ENCODE results near the gene COG5. TPM values are rescaled to one million over a fixed set of nuclear protein-coding genes. Genes with fewer than 3 reads are reported as not detected.
A peak's percentile ranks its signal among the peaks of the same experiment; 100 is the strongest.
"Not testable (repeated sequence)": the region's sequence is repeated elsewhere in the genome, so short reads cannot be mapped to it uniquely, and the experiment has no call there.

The COG5 gene
- total RNA-seq, 2 experiments from 2014 or later = 52.0 to 62.8 TPM

DNA sequence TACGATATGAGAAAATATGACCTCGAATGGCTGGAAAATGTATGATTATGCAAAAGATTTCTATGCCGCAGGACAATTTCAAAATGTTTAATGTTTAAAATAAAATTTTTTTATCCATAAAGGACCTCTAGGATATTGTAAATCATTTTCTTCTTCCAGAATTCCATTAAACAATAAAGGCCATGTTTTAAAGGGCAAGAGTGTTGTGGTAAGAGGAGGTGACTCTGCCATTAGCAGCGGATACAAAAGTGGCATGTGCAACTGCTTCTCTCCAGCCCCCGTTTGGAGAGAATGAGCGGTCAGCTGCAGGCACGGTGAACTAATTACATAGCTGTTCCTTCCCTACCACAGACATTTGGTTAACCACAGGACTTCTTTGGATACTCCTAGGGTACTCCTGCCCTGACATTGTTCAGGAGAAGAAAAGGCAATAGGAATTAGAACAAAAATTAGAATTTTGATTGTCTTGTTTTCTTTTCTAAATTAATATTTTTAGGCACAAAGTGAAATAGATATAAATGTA, 331.1 kb downstream of the COG5 start:
- no peak for DNase-seq

DNA sequence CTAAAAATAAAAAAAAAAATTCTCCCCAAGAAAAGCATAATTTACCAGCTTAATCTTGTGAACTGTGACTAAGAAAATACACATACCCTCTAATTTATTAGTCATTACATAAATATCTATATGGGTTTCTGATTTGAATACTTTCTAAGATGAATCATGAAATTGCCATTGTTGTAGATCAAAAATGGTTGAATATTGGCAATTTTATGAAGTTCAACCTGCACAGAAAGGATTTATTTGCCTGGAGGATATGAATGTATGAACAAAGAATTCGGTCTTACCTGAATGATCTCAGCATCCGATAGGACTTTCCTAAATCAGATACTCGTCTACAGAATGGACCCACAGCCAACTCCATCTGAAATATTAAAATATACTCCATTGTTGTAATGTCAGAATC, 333.4 kb downstream of the COG5 start:
- DNase-seq = no peak
- CTCF ChIA-PET = no interaction called here
- peaks cover 14% of the 10 kb centered on the region for H3K36me3 Mint-ChIP-seq (ENCODE audit: low read depth)
- intact Hi-C loops (cut with micrococcal nuclease) = no loop called here
- H3K4me3 Mint-ChIP-seq = no peak overlapping the region
- H3K27me3 Mint-ChIP-seq (ENCODE audit: low read depth) = no peaks in the 10 kb centered on the region
- no peak overlapping the region for H3K27ac Mint-ChIP-seq
- H3K9me3 Mint-ChIP-seq = no peaks in the 10 kb centered on the region
- no peaks in the 10 kb centered on the region for H3K4me1 Mint-ChIP-seq (ENCODE audit: low read depth)

More for the DNA sequence above, 331.1 kb downstream of the COG5 start:
- CTCF ChIA-PET = no interaction called here
- intact Hi-C loops (cut with micrococcal nuclease) = no loop called here
- Mint-ChIP-seq H3K9me3 (no peaks in the 10 kb centered on the region), H3K27me3 (ENCODE audit: low read depth) (no peaks in the 10 kb centered on the region), H3K4me1 (ENCODE audit: low read depth) (no peaks in the 10 kb centered on the region), H3K36me3 (ENCODE audit: low read depth) (peaks cover 9% of the 10 kb centered on the region), H3K27ac (no peak overlapping the region), H3K4me3 (no peak overlapping the region)

DNA sequence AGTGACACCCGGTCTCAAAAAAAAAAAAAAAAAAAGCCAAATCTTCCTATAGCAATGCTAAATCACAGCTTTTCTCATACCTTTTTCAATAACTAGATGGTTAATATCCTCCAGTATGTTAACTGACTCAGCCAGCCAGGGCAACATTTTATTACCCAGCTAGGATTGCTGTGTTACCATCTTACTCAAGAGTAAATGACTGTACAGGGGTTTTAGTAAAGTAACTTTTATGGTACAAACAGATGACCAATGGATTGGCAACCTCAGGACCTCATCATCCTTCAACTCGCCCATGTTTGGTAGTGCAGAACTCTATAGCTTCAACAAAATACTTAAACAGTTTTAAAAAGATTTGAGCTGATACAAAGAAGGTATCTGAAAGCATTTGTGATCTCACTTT, 335.4 kb downstream of the COG5 start:
- CTCF ChIA-PET = no interaction called here
- H3K9me3 Mint-ChIP-seq = no peaks in the 10 kb centered on the region
- DNase-seq = no peak
- no peaks in the 10 kb centered on the region for H3K27me3 Mint-ChIP-seq (ENCODE audit: low read depth)
- H3K36me3 Mint-ChIP-seq (ENCODE audit: low read depth) = peaks cover 23% of the 10 kb centered on the region
- no peak overlapping the region for H3K4me3 Mint-ChIP-seq
- H3K27ac Mint-ChIP-seq = no peak overlapping the region
- intact Hi-C loops (cut with micrococcal nuclease) = no loop called here
- no peaks in the 10 kb centered on the region for H3K4me1 Mint-ChIP-seq (ENCODE audit: low read depth)

DNA sequence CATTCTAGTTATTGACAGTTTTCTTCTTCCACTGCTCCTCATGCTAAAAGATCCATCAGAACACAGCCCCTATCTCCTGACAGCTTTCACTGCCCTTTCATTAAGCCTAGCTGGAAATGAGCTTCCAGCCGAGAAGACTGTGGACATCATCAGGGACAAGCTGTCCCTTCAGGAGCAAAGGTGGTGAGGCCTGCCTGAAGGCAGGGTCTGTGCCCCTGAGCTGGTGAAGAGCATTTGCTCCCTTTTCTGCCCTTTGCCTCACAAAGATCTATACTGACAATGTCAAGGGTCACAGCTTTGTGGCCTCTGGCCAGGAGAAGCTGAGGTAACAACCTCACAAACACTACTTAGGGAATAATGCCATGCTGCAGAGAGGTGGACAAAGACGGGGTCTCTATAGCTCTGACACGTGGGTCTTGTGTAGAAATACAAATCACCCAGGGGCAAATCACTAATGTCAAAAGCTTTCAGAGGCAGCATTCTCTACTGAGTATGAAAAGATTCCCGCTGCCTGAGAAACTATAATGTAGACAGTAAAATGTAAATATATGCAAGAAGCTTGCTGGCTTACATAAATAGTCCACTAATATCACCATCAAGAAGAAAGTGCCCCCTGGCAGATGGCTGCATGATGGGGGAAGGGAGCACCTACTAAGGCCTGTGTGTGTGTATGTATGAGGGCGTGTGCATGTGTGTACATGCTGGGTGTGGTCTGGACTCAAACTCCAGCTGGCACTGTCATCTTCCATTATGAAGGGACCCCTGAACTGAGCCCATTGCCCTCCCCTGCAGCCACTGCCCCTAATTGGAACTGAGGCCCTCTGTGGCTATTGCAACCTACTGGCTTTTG, 339.1 kb downstream of the COG5 start:
- CTCF ChIA-PET = no interaction called here
- Mint-ChIP-seq H3K4me1 (ENCODE audit: low read depth) (no peaks in the 10 kb centered on the region), H3K27ac (no peak overlapping the region), H3K27me3 (ENCODE audit: low read depth) (no peaks in the 10 kb centered on the region), H3K4me3 (no peak overlapping the region), H3K36me3 (ENCODE audit: low read depth) (peaks cover 41% of the 10 kb centered on the region), H3K9me3 (no peaks in the 10 kb centered on the region)
- DNase-seq = no peak
- intact Hi-C loops (cut with micrococcal nuclease) = no loop called here

DNA sequence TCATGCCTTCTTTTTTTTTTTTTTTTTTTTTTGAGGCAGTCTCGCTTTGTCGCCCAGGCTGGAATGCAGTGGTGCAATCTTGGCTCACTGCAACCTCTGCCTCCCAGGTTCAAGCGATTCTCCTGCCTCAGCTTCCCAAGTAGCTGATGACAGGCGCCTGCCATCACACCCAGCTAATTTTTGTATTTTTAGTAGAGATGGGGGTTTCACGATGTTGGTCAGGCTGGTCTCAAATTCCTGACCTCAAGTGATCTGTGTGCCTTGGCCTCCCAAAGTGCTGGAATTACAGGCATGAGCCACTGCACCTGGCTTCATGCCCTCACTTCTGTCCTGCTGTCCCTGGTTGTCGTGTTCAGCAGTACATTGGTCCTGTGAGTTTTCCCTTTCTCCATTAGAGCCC, 342.9 kb downstream of the COG5 start:
- intact Hi-C loops (cut with micrococcal nuclease); H3K4me1 Mint-ChIP-seq (ENCODE audit: low read depth); DNase-seq; H3K27me3 Mint-ChIP-seq (ENCODE audit: low read depth); H3K9me3 Mint-ChIP-seq; H3K4me3 Mint-ChIP-seq; H3K27ac Mint-ChIP-seq: not testable (repeated sequence)
- H3K36me3 Mint-ChIP-seq (ENCODE audit: low read depth) = peaks cover 42% of the 10 kb centered on the region
- CTCF ChIA-PET = interaction anchor here (1.1 kb wide), 1 partner anchor 73 kb away, joined by 3 read pairs; no protein-coding TSS in a partner anchor

DNA sequence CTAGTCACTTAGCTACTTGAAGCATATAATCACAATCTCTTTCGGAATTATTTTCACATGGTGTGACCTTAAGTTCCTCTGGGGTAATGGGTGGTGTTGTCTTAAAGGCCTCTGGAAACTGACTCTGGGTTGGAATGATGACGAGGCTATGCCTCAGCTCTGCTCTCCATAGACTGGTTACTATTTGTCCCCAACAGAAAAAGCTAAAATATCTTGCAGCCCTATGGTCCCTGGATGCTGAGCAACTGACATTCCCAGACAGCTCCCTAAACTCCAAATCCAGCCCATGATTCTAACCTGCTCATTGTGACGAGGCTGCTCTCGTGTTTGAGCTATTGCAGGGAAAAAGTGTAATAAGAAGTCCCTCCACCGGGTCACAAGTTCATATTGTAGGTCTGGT, 343.4 kb downstream of the COG5 start:
- intact Hi-C loops (cut with micrococcal nuclease) = no loop called here
- Mint-ChIP-seq H3K36me3 (ENCODE audit: low read depth) (peaks cover 42% of the 10 kb centered on the region), H3K27me3 (ENCODE audit: low read depth) (no peaks in the 10 kb centered on the region), H3K4me1 (ENCODE audit: low read depth) (peaks cover 2% of the 10 kb centered on the region), H3K27ac (no peak overlapping the region), H3K4me3 (no peak overlapping the region), H3K9me3 (peaks cover 9% of the 10 kb centered on the region)
- CTCF ChIA-PET = interaction anchor here (0.6 to 1.1 kb wide), 2 partner anchors 73 to 248 kb away, joined by 3 to 4 read pairs; no protein-coding TSS in a partner anchor
- DNase-seq = no peak

DNA sequence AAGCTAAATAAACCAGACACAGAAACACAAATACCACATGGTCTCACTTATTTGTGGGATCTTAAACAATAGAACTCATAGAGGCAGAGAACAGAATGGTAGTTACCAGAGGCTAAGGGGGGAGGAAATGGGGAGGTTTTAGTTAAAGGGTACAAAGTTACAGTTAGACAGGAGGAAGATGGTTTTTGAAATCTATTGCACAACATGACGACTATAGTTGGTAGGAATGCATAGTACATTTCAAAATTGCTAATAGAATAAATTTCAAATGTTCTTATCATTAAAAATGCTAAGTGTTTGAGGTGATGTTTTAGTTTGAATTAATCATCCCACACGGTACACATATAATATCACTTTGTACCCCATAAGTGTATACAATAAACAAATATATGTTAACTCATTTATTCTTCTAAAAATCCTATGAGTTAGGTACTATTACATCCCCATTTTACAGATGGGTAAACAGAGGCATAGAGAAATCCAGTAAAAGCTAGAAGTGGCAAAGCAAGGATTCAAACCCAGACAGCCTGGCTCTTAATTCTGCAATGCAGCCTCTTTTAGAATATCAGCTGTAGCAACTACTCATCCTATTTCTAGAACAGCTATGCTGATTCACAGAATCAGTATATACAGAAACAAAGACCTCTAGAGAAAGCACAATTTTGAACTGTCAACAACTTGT, 344.0 kb downstream of the COG5 start:
- Mint-ChIP-seq H3K36me3 (ENCODE audit: low read depth) (peaks cover 45% of the 10 kb centered on the region), H3K4me3 (no peak overlapping the region), H3K4me1 (ENCODE audit: low read depth) (peaks cover 2% of the 10 kb centered on the region), H3K27me3 (ENCODE audit: low read depth) (no peaks in the 10 kb centered on the region), H3K27ac (no peak overlapping the region), H3K9me3 (peaks cover 12% of the 10 kb centered on the region)
- CTCF ChIA-PET = interaction anchor here (0.6 to 1.1 kb wide), 2 partner anchors 72 to 247 kb away, joined by 3 to 4 read pairs; no protein-coding TSS in a partner anchor
- intact Hi-C loops (cut with micrococcal nuclease) = no loop called here
- DNase-seq = no peak

DNA sequence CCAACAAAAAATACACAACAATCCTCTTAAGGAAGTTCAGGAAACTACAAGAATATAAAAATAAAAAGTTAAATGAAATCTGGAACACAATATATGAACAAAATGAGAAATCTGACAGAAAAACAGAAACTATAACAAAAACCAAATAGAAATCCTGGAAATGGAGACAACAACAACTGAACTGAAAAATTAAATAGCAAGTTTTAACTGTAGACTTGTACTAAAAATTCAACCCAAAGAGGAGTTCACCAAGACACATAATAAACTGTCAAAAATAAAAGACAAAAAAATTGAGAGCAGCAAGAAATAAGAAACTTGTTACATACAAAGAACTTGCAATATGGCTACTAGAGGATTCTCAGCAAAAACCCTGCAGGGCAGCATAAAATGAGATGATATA, 349.8 kb downstream of the COG5 start:
- H3K36me3 Mint-ChIP-seq (ENCODE audit: low read depth) = peaks cover 34% of the 10 kb centered on the region
- intact Hi-C loops (cut with micrococcal nuclease) = no loop called here
- no peak overlapping the region for H3K27ac Mint-ChIP-seq
- CTCF ChIA-PET = no interaction called here
- no peaks in the 10 kb centered on the region for H3K27me3 Mint-ChIP-seq (ENCODE audit: low read depth)
- no peak for DNase-seq
- H3K4me1 Mint-ChIP-seq (ENCODE audit: low read depth) = peaks cover 6% of the 10 kb centered on the region
- H3K4me3 Mint-ChIP-seq = no peak overlapping the region
- H3K9me3 Mint-ChIP-seq = peaks cover 14% of the 10 kb centered on the region

DNA sequence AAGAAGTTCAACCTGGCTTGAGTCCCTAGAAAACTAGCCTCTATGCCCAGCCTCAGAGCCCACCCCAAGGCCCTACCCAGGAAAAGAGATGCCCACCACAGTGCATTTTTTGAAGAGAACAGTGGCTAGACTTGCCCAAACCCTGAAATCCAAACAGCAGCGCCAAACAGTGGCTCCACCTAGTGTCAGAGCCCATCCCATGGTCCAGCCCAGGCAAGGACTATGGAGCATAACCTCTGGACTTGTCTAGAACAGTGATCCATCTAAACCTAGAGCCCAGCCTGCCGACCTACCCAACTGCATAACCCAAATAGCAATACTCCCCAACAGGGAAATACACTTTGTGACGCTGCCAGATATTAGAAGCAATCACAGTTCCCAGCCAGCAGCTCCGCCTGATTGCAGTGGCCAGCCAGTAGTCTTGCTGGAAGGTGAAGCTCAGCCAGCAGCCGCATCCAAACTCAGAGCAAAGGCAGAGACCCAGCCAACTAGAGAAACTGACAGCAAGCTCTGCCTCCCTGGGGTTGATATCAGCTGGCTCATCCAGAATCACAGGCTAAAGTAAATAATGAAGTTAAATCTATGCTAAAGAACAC, 350.4 kb downstream of the COG5 start:
- Mint-ChIP-seq H3K4me1 (ENCODE audit: low read depth) (peaks cover 6% of the 10 kb centered on the region), H3K36me3 (ENCODE audit: low read depth) (peaks cover 30% of the 10 kb centered on the region), H3K4me3 (no peak overlapping the region), H3K9me3 (peaks cover 14% of the 10 kb centered on the region), H3K27ac (no peak overlapping the region), H3K27me3 (ENCODE audit: low read depth) (no peaks in the 10 kb centered on the region)
- no peak for DNase-seq
- intact Hi-C loops (cut with micrococcal nuclease) = no loop called here
- CTCF ChIA-PET = interaction anchor here (0.6 kb wide), 1 partner anchor 49 kb away, joined by 3 read pairs; no protein-coding TSS in a partner anchor

DNA sequence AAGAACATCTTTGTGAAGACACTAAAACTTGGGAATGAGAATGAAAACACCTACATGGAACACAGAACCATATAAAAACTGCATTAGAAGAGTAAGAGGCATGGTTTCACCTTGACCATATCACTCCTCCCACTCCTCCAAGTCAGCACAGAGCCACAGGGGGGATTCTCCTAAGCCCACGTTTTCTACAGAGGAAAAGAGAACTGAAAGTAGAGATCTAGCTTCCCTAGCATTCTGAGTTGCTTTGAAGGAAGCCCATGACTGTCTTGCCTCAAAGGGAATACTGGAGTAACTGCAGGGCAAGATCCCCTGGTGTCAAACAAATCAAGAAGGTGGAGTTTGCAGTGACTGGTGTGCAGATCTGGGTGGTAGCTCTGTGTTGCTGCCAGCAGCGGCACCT, 351.0 kb downstream of the COG5 start:
- CTCF ChIA-PET = interaction anchor here (0.6 to 0.9 kb wide), 2 partner anchors 49 to 342 kb away, joined by 3 read pairs; no protein-coding TSS in a partner anchor
- DNase-seq = no peak
- intact Hi-C loops (cut with micrococcal nuclease) = no loop called here
- H3K27ac Mint-ChIP-seq = no peak overlapping the region
- H3K36me3 Mint-ChIP-seq (ENCODE audit: low read depth) = peaks cover 30% of the 10 kb centered on the region
- no peaks in the 10 kb centered on the region for H3K27me3 Mint-ChIP-seq (ENCODE audit: low read depth)
- H3K4me1 Mint-ChIP-seq (ENCODE audit: low read depth) = peaks cover 6% of the 10 kb centered on the region
- H3K9me3 Mint-ChIP-seq = peaks cover 12% of the 10 kb centered on the region
- H3K4me3 Mint-ChIP-seq = no peak overlapping the region

DNA sequence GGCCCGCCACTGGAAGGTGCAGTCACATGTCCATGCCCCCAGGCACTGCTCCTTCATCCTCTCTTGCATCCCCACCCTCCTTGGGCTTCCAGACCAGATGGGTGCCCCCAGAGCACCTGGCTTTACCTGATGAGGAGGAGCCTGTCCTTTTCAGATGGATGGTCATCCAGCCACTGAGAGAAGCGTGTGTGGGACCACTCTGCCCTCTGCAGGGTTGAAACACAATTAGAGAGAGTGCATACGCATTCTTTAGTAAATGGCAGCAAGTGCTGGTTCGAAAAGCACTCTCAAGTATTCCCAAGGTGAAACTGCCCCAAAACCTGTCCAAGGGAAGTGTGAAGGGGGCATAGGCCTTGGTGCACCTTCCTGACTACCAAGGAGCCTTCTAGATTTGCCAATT, 353.3 kb downstream of the COG5 start:
- Mint-ChIP-seq H3K4me1 (ENCODE audit: low read depth) (peaks cover 4% of the 10 kb centered on the region), H3K9me3 (peaks cover 5% of the 10 kb centered on the region), H3K4me3 (no peak overlapping the region), H3K27ac (no peak overlapping the region), H3K36me3 (ENCODE audit: low read depth) (peaks cover 31% of the 10 kb centered on the region), H3K27me3 (ENCODE audit: low read depth) (no peaks in the 10 kb centered on the region)
- intact Hi-C loops (cut with micrococcal nuclease) = no loop called here
- no peak for DNase-seq
- CTCF ChIA-PET = no interaction called here

DNA sequence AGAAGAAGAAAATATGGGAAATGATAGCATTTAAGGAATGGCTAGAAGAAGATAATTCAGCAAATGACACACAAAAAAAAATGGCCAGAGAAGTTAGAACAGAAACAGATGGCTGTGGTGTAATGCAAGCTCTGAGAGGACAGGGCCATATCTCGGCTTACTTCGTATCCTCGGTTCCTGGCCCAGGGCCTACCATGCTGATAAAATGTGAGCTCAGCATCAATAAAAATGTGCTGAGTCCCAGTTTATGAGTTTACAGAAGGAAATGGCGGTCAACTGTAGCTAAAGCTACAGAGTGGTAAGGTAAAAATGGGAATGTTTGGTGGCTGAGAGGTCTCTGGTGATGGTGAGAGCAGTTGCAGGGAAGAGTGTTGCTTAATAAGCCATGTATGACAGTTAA, 354.2 kb downstream of the COG5 start:
- Mint-ChIP-seq H3K4me3 (no peak overlapping the region), H3K36me3 (ENCODE audit: low read depth) (peaks cover 29% of the 10 kb centered on the region), H3K9me3 (peaks cover 2% of the 10 kb centered on the region), H3K27me3 (ENCODE audit: low read depth) (no peaks in the 10 kb centered on the region), H3K27ac (peak overlapping the region; percentile 24), H3K4me1 (ENCODE audit: low read depth) (peaks cover 4% of the 10 kb centered on the region)
- intact Hi-C loops (cut with micrococcal nuclease) = loop anchor here (10.0 kb wide), 1 partner anchor 255 kb away; no protein-coding TSS in a partner anchor
- DNase-seq = no peak
- CTCF ChIA-PET = interaction anchor here (0.6 to 1.1 kb wide), 2 partner anchors 519 to 665 kb away, joined by 3 read pairs; no protein-coding TSS in a partner anchor

Measured in activated naive CD4-positive, alpha-beta T cell treated with anti-CD3 and anti-CD28 coated beads for 36 hours (primary cell).